Left ventricle myocardium inferior (tissue), 1 donor: ENCODE data around the gene MRFAP1L1. TPM values are rescaled to one million over a fixed set of nuclear protein-coding genes. Genes with fewer than 3 reads are reported as not detected.
"Not testable (repeated sequence)": the region's sequence is repeated elsewhere in the genome, so short reads cannot be mapped to it uniquely, and the experiment has no call there.

Experiments
- DNase-seq: peaks from one replicate; pipeline ENCODE4 v3.0.0-alpha.2; 2020
- H3K27ac ChIP-seq: fragments of 200-600 bp; replicated peaks from 2 replicates; pipeline ENCODE4 v1.8.0; 2021
- H3K27me3 ChIP-seq: fragments of 200-600 bp; 2 replicates; pipeline ENCODE4 v1.8.0; 2021; ENCODE audit warnings: low read depth
- H3K36me3 ChIP-seq: fragments of 200-600 bp; 2 replicates; pipeline ENCODE4 v1.8.0; 2021
- H3K4me1 ChIP-seq: fragments of 200-600 bp; 2 replicates; pipeline ENCODE4 v1.8.0; 2021
- H3K4me3 ChIP-seq: fragments of 200-600 bp; 2 replicates; pipeline ENCODE4 v1.8.0; 2021; ENCODE audit warnings: mild to moderate bottlenecking, moderate library complexity
- H3K9me3 ChIP-seq: fragments of 200-600 bp; replicated peaks from 2 replicates; pipeline ENCODE4 v1.8.0; 2021
- CTCF ChIP-seq: fragments of 200-600 bp; IDR thresholded peaks from 2 replicates; pipeline ENCODE4 v1.8.0; 2021; ENCODE audit warnings: antibody characterized with exemption, mild to moderate bottlenecking, borderline replicate concordance
- intact Hi-C: fragments of 100-400 bp; cut with micrococcal nuclease; formaldehyde crosslinking; loops from one replicate; pipeline ENCODE4 v1.11.0; 2022
- long read RNA-seq: library from polyadenylated mRNA; unstranded; transcript quantifications from one replicate; pipeline ENCODE4 v2.0.0, GENCODE V29; 2021
- total RNA-seq: library from RNA; stranded (reverse); fragmentation: NEBNext Ultra II Directional; extraction: Animal tissue kit (Norgen Biotek cat#: 25700); gene quantifications from one replicate; pipeline ENCODE4 v1.2.1, GENCODE V29; 2021
- donor health status: DM: no; HTN: yes; CAD: no; lungs with severe emphysema.

MRFAP1L1 gene
- 41.5 TPM for total RNA-seq
- long read RNA-seq, transcript MRFAP1L1-201 (2 exons, 1,593 nt), result major isoform, 41 of 57 reads
- long read RNA-seq, transcript MRFAP1L1-202 (1 exons, 2,127 nt), result minor isoform, 10 of 57 reads
- long read RNA-seq, partial matches to known transcripts, result 0 of 57 reads
- long read RNA-seq, other reads (novel, unspliced or antisense), result 6 of 57 reads

- H3K36me3 ChIP-seq, result peaks cover 23% of the 10 kb centered on the region
- peak; percentile 98 for DNase-seq
- H3K9me3 ChIP-seq, result no peaks in the 10 kb centered on the region
- no peaks in the 10 kb centered on the region for H3K27me3 ChIP-seq
- peak; percentile 30 for TF ChIP-seq CTCF
- H3K4me1 ChIP-seq, result peaks cover 60% of the 10 kb centered on the region
- peak within 1 kb of the TSS; percentile 99 for H3K4me3 ChIP-seq
- H3K27ac ChIP-seq, result peak within 1 kb of the TSS; percentile 93
- intact Hi-C loops, result loop anchor here (2.0 kb wide), 1 partner anchor 67 kb away; no protein-coding TSS in a partner anchor
Measured at GRCh38 chr4:6709230-6710114, at the start of gene MRFAP1L1. Gene MRFAP1L1, minus strand, starts transcription at chr4:6709865. Its CDS starts 236 bp downstream, at chr4:6709629.

DNA sequence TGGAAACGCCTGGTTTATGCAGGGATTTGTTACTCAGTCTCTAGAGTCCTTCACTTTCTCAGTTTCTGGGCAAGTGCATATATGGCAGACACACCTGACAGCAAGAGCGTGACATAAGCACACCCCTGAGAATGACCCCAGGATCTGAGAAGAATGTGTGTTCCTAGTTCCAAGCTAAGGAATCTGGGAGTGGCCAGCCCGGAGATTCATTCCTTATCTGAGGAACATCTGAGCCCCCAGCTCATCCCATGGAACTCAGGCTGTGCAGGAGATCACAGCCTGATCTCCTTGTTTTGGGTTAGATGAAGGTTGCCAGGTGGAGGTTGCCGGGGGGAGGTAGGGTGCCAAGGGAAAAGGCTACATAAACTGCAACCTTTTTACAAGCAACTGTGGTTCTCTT lies 49.1 kb upstream of the MRFAP1L1 start:
- intact Hi-C loops, result no loop called here
- no peak overlapping the region for H3K4me3 ChIP-seq
- no peaks in the 10 kb centered on the region for H3K9me3 ChIP-seq
- no peaks in the 10 kb centered on the region for H3K4me1 ChIP-seq
- no peaks in the 10 kb centered on the region for H3K36me3 ChIP-seq
- no peak overlapping the region for H3K27ac ChIP-seq
- TF ChIP-seq CTCF, result no peak
- H3K27me3 ChIP-seq, result no peaks in the 10 kb centered on the region
- DNase-seq, result no peak

GRCh38 chr4:6756345-6756744 lies 46.7 kb upstream of the MRFAP1L1 start:
- DNase-seq, H3K27ac ChIP-seq, H3K27me3 ChIP-seq, intact Hi-C loops, H3K4me1 ChIP-seq, H3K4me3 ChIP-seq, H3K36me3 ChIP-seq, H3K9me3 ChIP-seq: not testable (repeated sequence)

GRCh38 chr4:6755088-6755753 lies 45.6 kb upstream of the MRFAP1L1 start:
- H3K27ac ChIP-seq, result no peak overlapping the region
- no peak for DNase-seq
- H3K36me3 ChIP-seq, result no peaks in the 10 kb centered on the region
- no peaks in the 10 kb centered on the region for H3K27me3 ChIP-seq
- no peaks in the 10 kb centered on the region for H3K9me3 ChIP-seq
- H3K4me3 ChIP-seq, result no peak overlapping the region
- no peak for TF ChIP-seq CTCF
- H3K4me1 ChIP-seq, result no peaks in the 10 kb centered on the region
- intact Hi-C loops, result no loop called here

GRCh38 chr4:6754481-6755087 lies 44.9 kb upstream of the MRFAP1L1 start:
- Histone ChIP-seq H3K4me3 (no peak overlapping the region), H3K9me3 (no peaks in the 10 kb centered on the region), H3K27ac (no peak overlapping the region), H3K36me3 (no peaks in the 10 kb centered on the region), H3K4me1 (peaks cover 4% of the 10 kb centered on the region), H3K27me3 (no peaks in the 10 kb centered on the region)
- no peak for DNase-seq
- TF ChIP-seq CTCF, result no peak
- intact Hi-C loops, result no loop called here
